Lower leg skin (tissue), 3 donors: Measurements from ENCODE around the gene ITGB3.

Experiments used
- POLR2A ChIP-seq, 2 donors: fragments of 450-650 bp; IDR thresholded peaks; one replicate each; pipeline ENCODE4 v1.6.1; 2016 to 2017; ENCODE audit warnings: antibody characterized with exemption in 2 of 2, mild to moderate bottlenecking in 1 of 2, moderate library complexity in 1 of 2
- TF ChIP-seq, protein P1 (sequence below), 3 donors: fragments of 450-650 bp; IDR thresholded peaks; one replicate each; pipeline ENCODE4 v1.5.1; 2016; ENCODE audit warnings: antibody characterized with exemption in 3 of 3, mild to moderate bottlenecking in 3 of 3, moderate library complexity in 2 of 3

DNA sequence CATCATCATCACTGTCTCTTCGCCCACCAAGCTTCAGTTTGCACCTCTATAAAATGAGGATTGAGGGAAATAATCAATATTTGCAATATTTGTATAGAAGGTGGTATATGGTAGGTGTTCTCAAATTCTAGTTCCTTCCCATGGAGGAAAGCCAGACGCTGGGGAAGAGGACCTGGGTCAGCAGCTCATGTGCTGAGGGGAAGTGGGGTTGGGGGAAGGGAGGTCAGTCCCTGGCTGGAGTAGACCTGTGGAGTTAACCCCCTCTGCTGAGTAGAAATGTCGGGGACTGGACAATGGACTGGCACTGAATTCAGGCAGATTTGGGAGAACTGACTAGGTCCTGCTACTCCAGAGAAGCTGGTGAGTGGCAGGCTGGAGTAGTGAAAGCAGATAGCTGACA lies 12.8 kb upstream of the ITGB3 start:
- TF ChIP-seq, protein P1, sequence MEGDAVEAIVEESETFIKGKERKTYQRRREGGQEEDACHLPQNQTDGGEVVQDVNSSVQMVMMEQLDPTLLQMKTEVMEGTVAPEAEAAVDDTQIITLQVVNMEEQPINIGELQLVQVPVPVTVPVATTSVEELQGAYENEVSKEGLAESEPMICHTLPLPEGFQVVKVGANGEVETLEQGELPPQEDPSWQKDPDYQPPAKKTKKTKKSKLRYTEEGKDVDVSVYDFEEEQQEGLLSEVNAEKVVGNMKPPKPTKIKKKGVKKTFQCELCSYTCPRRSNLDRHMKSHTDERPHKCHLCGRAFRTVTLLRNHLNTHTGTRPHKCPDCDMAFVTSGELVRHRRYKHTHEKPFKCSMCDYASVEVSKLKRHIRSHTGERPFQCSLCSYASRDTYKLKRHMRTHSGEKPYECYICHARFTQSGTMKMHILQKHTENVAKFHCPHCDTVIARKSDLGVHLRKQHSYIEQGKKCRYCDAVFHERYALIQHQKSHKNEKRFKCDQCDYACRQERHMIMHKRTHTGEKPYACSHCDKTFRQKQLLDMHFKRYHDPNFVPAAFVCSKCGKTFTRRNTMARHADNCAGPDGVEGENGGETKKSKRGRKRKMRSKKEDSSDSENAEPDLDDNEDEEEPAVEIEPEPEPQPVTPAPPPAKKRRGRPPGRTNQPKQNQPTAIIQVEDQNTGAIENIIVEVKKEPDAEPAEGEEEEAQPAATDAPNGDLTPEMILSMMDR (IDR thresholded peaks at IDR 0.05) = no peak
- no peak for TF ChIP-seq POLR2A (IDR thresholded peaks at IDR 0.05)
